Panc1 (cell line): ENCODE measurements around the gene SPATA13. TPM values are rescaled to one million over a fixed set of nuclear protein-coding genes. Genes with fewer than 3 reads are reported as not detected.

Experiments
- ATAC-seq: fragments of 200-7000 bp; cut with Tn5 transposase; 2 replicates; pipeline ENCODE4 v1.9.1; 2020; ENCODE audit warnings: mild to moderate bottlenecking, moderate library complexity
- BruUV-seq: library from RNA; stranded (reverse); fragments of 400-500 nt; replicated peaks from 2 replicates; lab custom pipeline; 2021; lab: Mats Ljungman, UMichigan
- CTCF ChIA-PET: fragments of 300-600 bp; sonication (Branson Sonifier 250); formaldehyde crosslinking; loops from one replicate; lab custom pipeline; 2022; ENCODE audit warnings: antibody characterized with exemption; lab: Charles Lee
- POLR2A ChIA-PET: fragments of 300-600 bp; sonication (Branson Sonifier 250); formaldehyde crosslinking; loops from one replicate; lab custom pipeline; 2022; ENCODE audit warnings: antibody characterized with exemption; lab: Charles Lee
- DNase-seq: peaks from one replicate; pipeline ENCODE4 v3.0.0-alpha.2; 2010; ENCODE audit warnings: low read depth, low spot score
- H3K27ac ChIP-seq: 2 replicates; pipeline ENCODE4 v1.5.1; 2011; ENCODE audit warnings: mild to moderate bottlenecking, low read length, inconsistent platforms
- H3K27me3 ChIP-seq: fragments of 200-500 bp; sonication (Bioruptor generic); 2 replicates; pipeline ENCODE4 v1.6.0; 2014; ENCODE audit warnings: low read length, inconsistent platforms; ENCODE audit not compliant: control insufficient read depth, insufficient read depth
- H3K36me3 ChIP-seq: fragments of 200-500 bp; sonication (Bioruptor generic); 2 replicates; pipeline ENCODE4 v1.5.1; 2014; ENCODE audit warnings: inconsistent platforms, mild to moderate bottlenecking, low read length, moderate library complexity; ENCODE audit not compliant: control insufficient read depth, insufficient read depth
- H3K4me1 ChIP-seq: 2 replicates; pipeline ENCODE4 v1.5.1; 2011; ENCODE audit warnings: inconsistent platforms, mild to moderate bottlenecking, low read length, moderate library complexity; ENCODE audit not compliant: control insufficient read depth, insufficient read depth
- H3K4me3 ChIP-seq, 2 experiments: 2 replicates each; pipeline ENCODE4 v1.5.1; 2011 to 2012; ENCODE audit warnings: low read depth in 2 of 2, low read length in 2 of 2, mild to moderate bottlenecking in 2 of 2, inconsistent platforms in 1 of 2, moderate library complexity in 1 of 2
- H3K9me3 ChIP-seq: fragments of 200-500 bp; sonication (Bioruptor generic); 2 replicates; pipeline ENCODE4 v1.5.1; 2014; ENCODE audit warnings: low read depth, mild to moderate bottlenecking, inconsistent platforms, low read length, moderate library complexity; ENCODE audit not compliant: control insufficient read depth, insufficient read depth
- POLR2AphosphoS5 ChIP-seq: IDR thresholded peaks from 2 replicates; pipeline ENCODE4 v1.6.1; 2012; ENCODE audit warnings: mild to moderate bottlenecking, low read depth, low read length, moderate library complexity
- SIN3A ChIP-seq: IDR thresholded peaks from 2 replicates; pipeline ENCODE4 v1.6.1; 2012; ENCODE audit warnings: low read depth, mild to moderate bottlenecking, low read length, moderate library complexity, borderline replicate concordance; ENCODE audit not compliant: insufficient read depth
- TCF7L2 ChIP-seq: IDR thresholded peaks from 2 replicates; pipeline ENCODE4 v1.6.1; 2011; ENCODE audit warnings: mild to moderate bottlenecking, low read depth, low read length, inconsistent platforms
- in situ Hi-C: cut with HindIII; loops from 2 replicates; pipeline ENCODE4 v1.10.0; 2016; ENCODE audit warnings: low sequenced_read_pairs, low pct_unique_long_range_greater_than_20kb
- intact Hi-C: fragments of 100-400 bp; cut with micrococcal nuclease; formaldehyde crosslinking; loops from one replicate; pipeline ENCODE4 v1.10.0; 2022; ENCODE audit not compliant: unreplicated experiment
- total RNA-seq: library from RNA; stranded (reverse); gene quantifications from one replicate; pipeline ENCODE4 v1.2.1, GENCODE V29; 2021; ENCODE audit not compliant: unreplicated experiment
- TF ChIP-seq, protein P1 (sequence below), 2 experiments: IDR thresholded peaks; 2 replicates each; pipeline ENCODE4 v1.6.1; 2011 to 2012; ENCODE audit warnings: low read depth in 2 of 2, control low read depth in 1 of 2, low read length in 1 of 2, mild to moderate bottlenecking in 1 of 2, moderate library complexity in 1 of 2; ENCODE audit not compliant: insufficient read depth in 1 of 2
- TF ChIP-seq, protein P2 (sequence below): fragments of 450-650 bp; IDR thresholded peaks from 2 replicates; pipeline ENCODE4 v1.5.1; 2017; ENCODE audit warnings: mild to moderate bottlenecking

SPATA13 gene
- total RNA-seq, 1 experiment from 2014 or later: 7.9 TPM

DNA sequence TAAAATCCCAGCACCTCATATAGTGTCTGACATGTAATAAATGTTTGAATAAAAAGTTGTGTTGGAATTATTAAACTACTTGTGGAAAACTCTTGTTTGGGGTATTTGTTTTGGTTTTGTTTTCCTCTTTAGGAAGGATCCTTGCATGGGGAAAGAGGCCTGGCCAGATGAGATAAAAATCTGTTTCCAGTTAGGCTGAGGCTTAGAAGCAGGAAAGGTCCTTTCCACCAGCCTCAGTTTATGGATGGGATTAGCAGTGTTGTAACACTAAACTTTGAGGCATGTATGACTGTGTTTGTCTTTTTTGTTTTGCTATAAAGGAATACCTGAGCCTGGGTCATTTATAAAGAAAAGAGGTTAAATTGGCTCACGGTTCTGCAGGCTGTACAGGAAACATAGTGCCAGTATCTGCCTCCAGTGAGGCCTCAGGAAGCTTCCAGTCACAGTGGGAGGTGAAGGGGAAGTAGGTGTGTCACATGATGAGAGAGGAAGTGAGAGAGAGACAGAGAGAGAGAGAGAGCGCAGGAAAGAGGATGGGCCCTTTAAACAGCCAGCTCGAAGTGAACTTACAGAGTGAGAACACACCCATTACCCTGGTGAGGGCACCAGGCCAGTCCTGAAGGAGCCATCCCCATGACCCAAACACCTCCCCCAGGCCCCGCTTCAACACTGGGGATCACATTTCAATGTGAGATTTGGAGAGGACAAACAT lies 21.6 kb downstream of the SPATA13 start:
- Histone ChIP-seq H3K27ac (no peak overlapping the region), H3K9me3 (no peaks in the 10 kb centered on the region), H3K27me3 (no peaks in the 10 kb centered on the region), H3K4me3 (no peak overlapping the region), H3K4me1 (no peaks in the 10 kb centered on the region), H3K36me3 (no peaks in the 10 kb centered on the region)
- TF ChIP-seq SIN3A (no peak), TCF7L2 (no peak), POLR2AphosphoS5 (no peak)
- TF ChIP-seq, protein P1, sequence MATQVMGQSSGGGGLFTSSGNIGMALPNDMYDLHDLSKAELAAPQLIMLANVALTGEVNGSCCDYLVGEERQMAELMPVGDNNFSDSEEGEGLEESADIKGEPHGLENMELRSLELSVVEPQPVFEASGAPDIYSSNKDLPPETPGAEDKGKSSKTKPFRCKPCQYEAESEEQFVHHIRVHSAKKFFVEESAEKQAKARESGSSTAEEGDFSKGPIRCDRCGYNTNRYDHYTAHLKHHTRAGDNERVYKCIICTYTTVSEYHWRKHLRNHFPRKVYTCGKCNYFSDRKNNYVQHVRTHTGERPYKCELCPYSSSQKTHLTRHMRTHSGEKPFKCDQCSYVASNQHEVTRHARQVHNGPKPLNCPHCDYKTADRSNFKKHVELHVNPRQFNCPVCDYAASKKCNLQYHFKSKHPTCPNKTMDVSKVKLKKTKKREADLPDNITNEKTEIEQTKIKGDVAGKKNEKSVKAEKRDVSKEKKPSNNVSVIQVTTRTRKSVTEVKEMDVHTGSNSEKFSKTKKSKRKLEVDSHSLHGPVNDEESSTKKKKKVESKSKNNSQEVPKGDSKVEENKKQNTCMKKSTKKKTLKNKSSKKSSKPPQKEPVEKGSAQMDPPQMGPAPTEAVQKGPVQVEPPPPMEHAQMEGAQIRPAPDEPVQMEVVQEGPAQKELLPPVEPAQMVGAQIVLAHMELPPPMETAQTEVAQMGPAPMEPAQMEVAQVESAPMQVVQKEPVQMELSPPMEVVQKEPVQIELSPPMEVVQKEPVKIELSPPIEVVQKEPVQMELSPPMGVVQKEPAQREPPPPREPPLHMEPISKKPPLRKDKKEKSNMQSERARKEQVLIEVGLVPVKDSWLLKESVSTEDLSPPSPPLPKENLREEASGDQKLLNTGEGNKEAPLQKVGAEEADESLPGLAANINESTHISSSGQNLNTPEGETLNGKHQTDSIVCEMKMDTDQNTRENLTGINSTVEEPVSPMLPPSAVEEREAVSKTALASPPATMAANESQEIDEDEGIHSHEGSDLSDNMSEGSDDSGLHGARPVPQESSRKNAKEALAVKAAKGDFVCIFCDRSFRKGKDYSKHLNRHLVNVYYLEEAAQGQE (IDR thresholded peaks at IDR 0.05; ENCODE audit: insufficient read depth in 1 of 2, low read depth in 2 of 2, low read length in 1 of 2): no peak
- TF ChIP-seq, protein P2, sequence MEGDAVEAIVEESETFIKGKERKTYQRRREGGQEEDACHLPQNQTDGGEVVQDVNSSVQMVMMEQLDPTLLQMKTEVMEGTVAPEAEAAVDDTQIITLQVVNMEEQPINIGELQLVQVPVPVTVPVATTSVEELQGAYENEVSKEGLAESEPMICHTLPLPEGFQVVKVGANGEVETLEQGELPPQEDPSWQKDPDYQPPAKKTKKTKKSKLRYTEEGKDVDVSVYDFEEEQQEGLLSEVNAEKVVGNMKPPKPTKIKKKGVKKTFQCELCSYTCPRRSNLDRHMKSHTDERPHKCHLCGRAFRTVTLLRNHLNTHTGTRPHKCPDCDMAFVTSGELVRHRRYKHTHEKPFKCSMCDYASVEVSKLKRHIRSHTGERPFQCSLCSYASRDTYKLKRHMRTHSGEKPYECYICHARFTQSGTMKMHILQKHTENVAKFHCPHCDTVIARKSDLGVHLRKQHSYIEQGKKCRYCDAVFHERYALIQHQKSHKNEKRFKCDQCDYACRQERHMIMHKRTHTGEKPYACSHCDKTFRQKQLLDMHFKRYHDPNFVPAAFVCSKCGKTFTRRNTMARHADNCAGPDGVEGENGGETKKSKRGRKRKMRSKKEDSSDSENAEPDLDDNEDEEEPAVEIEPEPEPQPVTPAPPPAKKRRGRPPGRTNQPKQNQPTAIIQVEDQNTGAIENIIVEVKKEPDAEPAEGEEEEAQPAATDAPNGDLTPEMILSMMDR: no peak
- no TSS peak for BruUV-seq
- DNase-seq: no peak
- ChIA-PET CTCF (no interaction called here), POLR2A (no interaction called here)
- in situ Hi-C loops: no loop called here
- no peak for ATAC-seq
- intact Hi-C loops: no loop called here

DNA sequence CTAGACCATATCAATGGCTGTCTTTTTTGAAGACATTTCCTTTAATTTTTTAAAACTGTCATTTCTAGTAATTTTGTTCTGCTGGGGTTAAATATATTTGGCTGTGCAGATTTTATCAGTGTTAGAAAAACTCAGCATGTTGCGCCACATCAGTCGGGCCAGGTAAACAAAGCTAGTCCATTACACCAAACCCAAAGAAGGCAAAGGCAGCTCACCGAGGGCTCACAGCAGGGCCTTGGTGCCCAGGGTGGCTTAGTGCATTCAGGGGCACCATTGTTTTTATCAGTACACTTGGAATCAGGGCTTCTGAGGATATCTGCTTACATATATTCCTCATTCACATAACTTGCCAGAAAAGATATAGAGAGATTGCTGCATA lies 22.2 kb downstream of the SPATA13 start:
- Histone ChIP-seq H3K27ac (no peak overlapping the region), H3K36me3 (no peaks in the 10 kb centered on the region), H3K9me3 (no peaks in the 10 kb centered on the region), H3K4me3 (no peak overlapping the region), H3K4me1 (no peaks in the 10 kb centered on the region), H3K27me3 (no peaks in the 10 kb centered on the region)
- ATAC-seq (no peak), DNase-seq (no peak)
- TF ChIP-seq POLR2AphosphoS5: no peak
- TF ChIP-seq, protein P1 (IDR thresholded peaks at IDR 0.05; ENCODE audit: insufficient read depth in 1 of 2, low read depth in 2 of 2, low read length in 1 of 2): no peak
- TF ChIP-seq, protein P2: no peak
- no peak for TF ChIP-seq TCF7L2
- TF ChIP-seq SIN3A: no peak
- in situ Hi-C loops: no loop called here
- ChIA-PET POLR2A (no interaction called here), CTCF (no interaction called here)
- intact Hi-C loops: no loop called here
- BruUV-seq: no TSS peak
